WTC11 (cell line): ENCODE data around the gene DLG1. TPM values are rescaled to one million over a fixed set of nuclear protein-coding genes. Genes with fewer than 3 reads are reported as not detected.

ENCODE experiments used
- ATAC-seq: fragments of 200-7000 bp; cut with Tn5 transposase; 2 replicates; pipeline ENCODE4 v1.10.0; 2021; ENCODE audit warnings: mild to moderate bottlenecking, moderate library complexity
- CTCF ChIA-PET: fragments of 300-600 bp; sonication (Branson Sonifier 250); formaldehyde crosslinking; loops from one replicate; lab custom pipeline; 2021; ENCODE audit warnings: antibody characterized with exemption; lab: Charles Lee
- POLR2A ChIA-PET: fragments of 350-600 bp; sonication (Branson Sonifier 250); formaldehyde crosslinking; loops from one replicate; lab custom pipeline; 2021; ENCODE audit warnings: antibody characterized with exemption; lab: Charles Lee
- DNase-seq: peaks from one replicate; pipeline ENCODE4 v3.0.0; 2021; ENCODE audit warnings: low spot score
- H3K27ac Mint-ChIP-seq: 2 replicates; pipeline ENCODE4 v1.8.0; 2021; ENCODE audit warnings: mixed read lengths
- H3K27me3 Mint-ChIP-seq: 2 replicates; pipeline ENCODE4 v1.8.0; 2021; ENCODE audit warnings: low read depth, mild to moderate bottlenecking, moderate library complexity, mixed read lengths
- H3K36me3 Mint-ChIP-seq: 2 replicates; pipeline ENCODE4 v1.8.0; 2021; ENCODE audit warnings: mixed read lengths
- H3K4me1 Mint-ChIP-seq: 2 replicates; pipeline ENCODE4 v1.8.0; 2022; ENCODE audit warnings: mixed read lengths
- H3K4me3 Mint-ChIP-seq: 2 replicates; pipeline ENCODE4 v1.8.0; 2021; ENCODE audit warnings: mild to moderate bottlenecking, moderate library complexity, mixed read lengths
- H3K9me3 Mint-ChIP-seq: 2 replicates; pipeline ENCODE4 v1.8.0; 2021; ENCODE audit warnings: mixed read lengths
- ELF4 ChIP-seq: sonication (generic); formaldehyde crosslinking; IDR thresholded peaks from 2 replicates; pipeline ENCODE4 v1.8.1; 2022; ENCODE audit warnings: low read depth, mild to moderate bottlenecking, moderate library complexity, missing genetic modification reagents
- ETV6 ChIP-seq: sonication (generic); formaldehyde crosslinking; IDR thresholded peaks from 2 replicates; pipeline ENCODE4 v1.8.1; 2022; ENCODE audit warnings: mild to moderate bottlenecking, missing genetic modification reagents
- GRHL2 ChIP-seq: fragments of 250-450 bp; sonication (Bioruptor Pico); IDR thresholded peaks from 2 replicates; pipeline ENCODE4 v1.8.0; 2022; ENCODE audit warnings: mild to moderate bottlenecking, moderate library complexity; ENCODE audit not compliant: insufficient replicate concordance, severe bottlenecking
- HMGA2 ChIP-seq: fragments of 250-450 bp; sonication (Bioruptor Pico); IDR thresholded peaks from 2 replicates; pipeline ENCODE4 v1.4.0; 2021; ENCODE audit warnings: mild to moderate bottlenecking, moderate library complexity
- IRF1 ChIP-seq: sonication (generic); formaldehyde crosslinking; IDR thresholded peaks from 2 replicates; pipeline ENCODE4 v1.8.0; 2023; ENCODE audit warnings: missing genetic modification reagents
- IRF2 ChIP-seq: sonication (generic); formaldehyde crosslinking; IDR thresholded peaks from 2 replicates; pipeline ENCODE4 v1.8.0; 2022; ENCODE audit warnings: low read depth, missing genetic modification reagents, borderline replicate concordance
- PREB ChIP-seq: sonication (generic); formaldehyde crosslinking; IDR thresholded peaks from 2 replicates; pipeline ENCODE4 v1.8.1; 2022; ENCODE audit warnings: mild to moderate bottlenecking, missing genetic modification reagents, moderate library complexity, borderline replicate concordance
- PRRX2 ChIP-seq: fragments of 250-450 bp; sonication (Bioruptor Pico); IDR thresholded peaks from 2 replicates; pipeline ENCODE4 v1.8.0; 2021; ENCODE audit warnings: mild to moderate bottlenecking
- ZNF263 ChIP-seq: sonication (generic); formaldehyde crosslinking; IDR thresholded peaks from 2 replicates; pipeline ENCODE4 v1.8.1; 2022; ENCODE audit warnings: low read depth, mild to moderate bottlenecking, moderate library complexity, missing genetic modification reagents
- total RNA-seq: library from RNA; stranded (reverse); gene quantifications from 3 replicates; pipeline ENCODE4 v1.2.3, GENCODE V29; 2021
- TF ChIP-seq, protein P1 (sequence below): fragments of 250-450 bp; sonication (Bioruptor Pico); IDR thresholded peaks from 2 replicates; pipeline ENCODE4 v2.1.2; 2022; ENCODE audit warnings: mild to moderate bottlenecking, moderate library complexity
- TF ChIP-seq, protein P2 (sequence below): fragments of 250-450 bp; sonication (Bioruptor Pico); IDR thresholded peaks from 2 replicates; pipeline ENCODE4 v1.8.0; 2021; ENCODE audit warnings: mild to moderate bottlenecking
- TF ChIP-seq, protein P3 (sequence below): sonication (generic); formaldehyde crosslinking; IDR thresholded peaks from 2 replicates; pipeline ENCODE4 v1.8.1; 2023; ENCODE audit warnings: mild to moderate bottlenecking, missing genetic modification reagents
- TF ChIP-seq, protein P4 (sequence below): fragments of 200-600 bp; IDR thresholded peaks from 2 replicates; pipeline ENCODE4 v1.8.0; 2022; ENCODE audit warnings: antibody characterized with exemption
- TF ChIP-seq, protein P5 (sequence below): sonication (generic); formaldehyde crosslinking; IDR thresholded peaks from 2 replicates; pipeline ENCODE4 v1.8.1; 2023; ENCODE audit warnings: mild to moderate bottlenecking, moderate library complexity, missing genetic modification reagents
- TF ChIP-seq, protein P6 (sequence below): sonication (generic); formaldehyde crosslinking; conservative IDR thresholded peaks from 2 replicates; pipeline ENCODE4 v1.8.1; 2023; ENCODE audit warnings: mild to moderate bottlenecking, low read depth, missing genetic modification reagents, moderate library complexity

Gene DLG1
- total RNA-seq, 1 experiment from 2014 or later: 81.1 TPM

DNA sequence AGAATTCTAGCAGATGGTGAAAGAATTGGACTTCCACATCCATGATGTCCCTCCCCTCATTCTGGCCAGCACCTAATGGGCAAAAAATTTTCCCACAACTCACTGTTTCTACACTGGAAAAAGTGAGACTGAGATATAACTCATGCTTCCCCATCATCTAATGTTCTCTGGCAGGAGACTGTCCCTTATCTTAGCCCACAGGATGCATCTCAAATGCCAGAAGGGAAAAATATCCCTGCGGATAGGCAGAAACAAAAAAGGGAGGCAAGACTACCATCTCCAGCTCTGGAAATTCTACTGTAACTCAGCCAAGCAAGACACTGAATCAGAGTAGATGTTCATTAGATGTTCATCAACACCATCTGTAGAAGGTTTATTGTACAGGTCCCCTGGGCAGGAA is 58.6 kb downstream of the DLG1 start:
- TF ChIP-seq, protein P1, sequence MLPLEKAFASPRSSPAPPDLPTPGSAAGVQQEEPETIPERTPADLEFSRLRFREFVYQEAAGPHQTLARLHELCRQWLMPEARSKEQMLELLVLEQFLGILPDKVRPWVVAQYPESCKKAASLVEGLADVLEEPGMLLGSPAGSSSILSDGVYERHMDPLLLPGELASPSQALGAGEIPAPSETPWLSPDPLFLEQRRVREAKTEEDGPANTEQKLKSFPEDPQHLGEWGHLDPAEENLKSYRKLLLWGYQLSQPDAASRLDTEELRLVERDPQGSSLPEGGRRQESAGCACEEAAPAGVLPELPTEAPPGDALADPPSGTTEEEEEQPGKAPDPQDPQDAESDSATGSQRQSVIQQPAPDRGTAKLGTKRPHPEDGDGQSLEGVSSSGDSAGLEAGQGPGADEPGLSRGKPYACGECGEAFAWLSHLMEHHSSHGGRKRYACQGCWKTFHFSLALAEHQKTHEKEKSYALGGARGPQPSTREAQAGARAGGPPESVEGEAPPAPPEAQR (CRISPR knock-in tag): no peak
- TF ChIP-seq, protein P2, sequence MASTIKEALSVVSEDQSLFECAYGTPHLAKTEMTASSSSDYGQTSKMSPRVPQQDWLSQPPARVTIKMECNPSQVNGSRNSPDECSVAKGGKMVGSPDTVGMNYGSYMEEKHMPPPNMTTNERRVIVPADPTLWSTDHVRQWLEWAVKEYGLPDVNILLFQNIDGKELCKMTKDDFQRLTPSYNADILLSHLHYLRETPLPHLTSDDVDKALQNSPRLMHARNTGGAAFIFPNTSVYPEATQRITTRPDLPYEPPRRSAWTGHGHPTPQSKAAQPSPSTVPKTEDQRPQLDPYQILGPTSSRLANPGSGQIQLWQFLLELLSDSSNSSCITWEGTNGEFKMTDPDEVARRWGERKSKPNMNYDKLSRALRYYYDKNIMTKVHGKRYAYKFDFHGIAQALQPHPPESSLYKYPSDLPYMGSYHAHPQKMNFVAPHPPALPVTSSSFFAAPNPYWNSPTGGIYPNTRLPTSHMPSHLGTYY: no peak
- TF ChIP-seq IRF2 (CRISPR knock-in tag) (no peak), PRRX2 (no peak), ETV6 (CRISPR knock-in tag) (no peak), ZNF263 (CRISPR knock-in tag) (no peak), ELF4 (no peak), HMGA2 (CRISPR knock-in tag) (no peak), GRHL2 (CRISPR knock-in tag) (no peak), PREB (CRISPR knock-in tag) (no peak), IRF1 (CRISPR knock-in tag) (no peak)
- TF ChIP-seq, protein P3, sequence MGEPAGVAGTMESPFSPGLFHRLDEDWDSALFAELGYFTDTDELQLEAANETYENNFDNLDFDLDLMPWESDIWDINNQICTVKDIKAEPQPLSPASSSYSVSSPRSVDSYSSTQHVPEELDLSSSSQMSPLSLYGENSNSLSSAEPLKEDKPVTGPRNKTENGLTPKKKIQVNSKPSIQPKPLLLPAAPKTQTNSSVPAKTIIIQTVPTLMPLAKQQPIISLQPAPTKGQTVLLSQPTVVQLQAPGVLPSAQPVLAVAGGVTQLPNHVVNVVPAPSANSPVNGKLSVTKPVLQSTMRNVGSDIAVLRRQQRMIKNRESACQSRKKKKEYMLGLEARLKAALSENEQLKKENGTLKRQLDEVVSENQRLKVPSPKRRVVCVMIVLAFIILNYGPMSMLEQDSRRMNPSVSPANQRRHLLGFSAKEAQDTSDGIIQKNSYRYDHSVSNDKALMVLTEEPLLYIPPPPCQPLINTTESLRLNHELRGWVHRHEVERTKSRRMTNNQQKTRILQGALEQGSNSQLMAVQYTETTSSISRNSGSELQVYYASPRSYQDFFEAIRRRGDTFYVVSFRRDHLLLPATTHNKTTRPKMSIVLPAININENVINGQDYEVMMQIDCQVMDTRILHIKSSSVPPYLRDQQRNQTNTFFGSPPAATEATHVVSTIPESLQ (CRISPR knock-in tag): no peak
- TF ChIP-seq, protein P4, sequence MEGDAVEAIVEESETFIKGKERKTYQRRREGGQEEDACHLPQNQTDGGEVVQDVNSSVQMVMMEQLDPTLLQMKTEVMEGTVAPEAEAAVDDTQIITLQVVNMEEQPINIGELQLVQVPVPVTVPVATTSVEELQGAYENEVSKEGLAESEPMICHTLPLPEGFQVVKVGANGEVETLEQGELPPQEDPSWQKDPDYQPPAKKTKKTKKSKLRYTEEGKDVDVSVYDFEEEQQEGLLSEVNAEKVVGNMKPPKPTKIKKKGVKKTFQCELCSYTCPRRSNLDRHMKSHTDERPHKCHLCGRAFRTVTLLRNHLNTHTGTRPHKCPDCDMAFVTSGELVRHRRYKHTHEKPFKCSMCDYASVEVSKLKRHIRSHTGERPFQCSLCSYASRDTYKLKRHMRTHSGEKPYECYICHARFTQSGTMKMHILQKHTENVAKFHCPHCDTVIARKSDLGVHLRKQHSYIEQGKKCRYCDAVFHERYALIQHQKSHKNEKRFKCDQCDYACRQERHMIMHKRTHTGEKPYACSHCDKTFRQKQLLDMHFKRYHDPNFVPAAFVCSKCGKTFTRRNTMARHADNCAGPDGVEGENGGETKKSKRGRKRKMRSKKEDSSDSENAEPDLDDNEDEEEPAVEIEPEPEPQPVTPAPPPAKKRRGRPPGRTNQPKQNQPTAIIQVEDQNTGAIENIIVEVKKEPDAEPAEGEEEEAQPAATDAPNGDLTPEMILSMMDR: no peak
- TF ChIP-seq, protein P5, sequence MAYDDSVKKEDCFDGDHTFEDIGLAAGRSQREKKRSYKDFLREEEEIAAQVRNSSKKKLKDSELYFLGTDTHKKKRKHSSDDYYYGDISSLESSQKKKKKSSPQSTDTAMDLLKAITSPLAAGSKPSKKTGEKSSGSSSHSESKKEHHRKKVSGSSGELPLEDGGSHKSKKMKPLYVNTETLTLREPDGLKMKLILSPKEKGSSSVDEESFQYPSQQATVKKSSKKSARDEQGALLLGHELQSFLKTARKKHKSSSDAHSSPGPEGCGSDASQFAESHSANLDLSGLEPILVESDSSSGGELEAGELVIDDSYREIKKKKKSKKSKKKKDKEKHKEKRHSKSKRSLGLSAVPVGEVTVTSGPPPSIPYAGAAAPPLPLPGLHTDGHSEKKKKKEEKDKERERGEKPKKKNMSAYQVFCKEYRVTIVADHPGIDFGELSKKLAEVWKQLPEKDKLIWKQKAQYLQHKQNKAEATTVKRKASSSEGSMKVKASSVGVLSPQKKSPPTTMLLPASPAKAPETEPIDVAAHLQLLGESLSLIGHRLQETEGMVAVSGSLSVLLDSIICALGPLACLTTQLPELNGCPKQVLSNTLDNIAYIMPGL: no peak
- TF ChIP-seq, protein P6, sequence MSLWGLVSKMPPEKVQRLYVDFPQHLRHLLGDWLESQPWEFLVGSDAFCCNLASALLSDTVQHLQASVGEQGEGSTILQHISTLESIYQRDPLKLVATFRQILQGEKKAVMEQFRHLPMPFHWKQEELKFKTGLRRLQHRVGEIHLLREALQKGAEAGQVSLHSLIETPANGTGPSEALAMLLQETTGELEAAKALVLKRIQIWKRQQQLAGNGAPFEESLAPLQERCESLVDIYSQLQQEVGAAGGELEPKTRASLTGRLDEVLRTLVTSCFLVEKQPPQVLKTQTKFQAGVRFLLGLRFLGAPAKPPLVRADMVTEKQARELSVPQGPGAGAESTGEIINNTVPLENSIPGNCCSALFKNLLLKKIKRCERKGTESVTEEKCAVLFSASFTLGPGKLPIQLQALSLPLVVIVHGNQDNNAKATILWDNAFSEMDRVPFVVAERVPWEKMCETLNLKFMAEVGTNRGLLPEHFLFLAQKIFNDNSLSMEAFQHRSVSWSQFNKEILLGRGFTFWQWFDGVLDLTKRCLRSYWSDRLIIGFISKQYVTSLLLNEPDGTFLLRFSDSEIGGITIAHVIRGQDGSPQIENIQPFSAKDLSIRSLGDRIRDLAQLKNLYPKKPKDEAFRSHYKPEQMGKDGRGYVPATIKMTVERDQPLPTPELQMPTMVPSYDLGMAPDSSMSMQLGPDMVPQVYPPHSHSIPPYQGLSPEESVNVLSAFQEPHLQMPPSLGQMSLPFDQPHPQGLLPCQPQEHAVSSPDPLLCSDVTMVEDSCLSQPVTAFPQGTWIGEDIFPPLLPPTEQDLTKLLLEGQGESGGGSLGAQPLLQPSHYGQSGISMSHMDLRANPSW (CRISPR knock-in tag): no peak
- Mint-ChIP-seq H3K4me1 (peaks cover 55% of the 10 kb centered on the region), H3K9me3 (peaks cover 45% of the 10 kb centered on the region), H3K4me3 (no peak overlapping the region), H3K36me3 (peaks cover 48% of the 10 kb centered on the region), H3K27me3 (no peaks in the 10 kb centered on the region; the same call in 1 of the 2 replicates), H3K27ac (no peak overlapping the region)
- POLR2A ChIA-PET: no interaction called here
- CTCF ChIA-PET: interaction anchor here (1.9 kb wide), 1 partner anchor 17 kb away, joined by 7 read pairs; no protein-coding TSS in a partner anchor
- no peak for ATAC-seq
- DNase-seq: no peak
